H54 (cell line): Measurements from ENCODE around the gene RAB7A.
A peak's percentile ranks its signal among the peaks of the same experiment; 100 is the strongest.

Experiments
- DNase-seq: peaks from one replicate; pipeline ENCODE4 v3.0.0; 2011; ENCODE audit warnings: low spot score, mixed read lengths; ENCODE audit not compliant: insufficient read length
- FAIRE-seq: peaks from 3 replicates; lab custom pipeline; 2011; peaks lifted over from hg19 to GRCh38; lab: Jason Lieb, UNC
- POLR2A ChIP-seq: IDR thresholded peaks from 2 replicates; pipeline ENCODE4 v1.6.1; 2011; ENCODE audit warnings: low read depth, mild to moderate bottlenecking, low read length

Gene RAB7A

DNA sequence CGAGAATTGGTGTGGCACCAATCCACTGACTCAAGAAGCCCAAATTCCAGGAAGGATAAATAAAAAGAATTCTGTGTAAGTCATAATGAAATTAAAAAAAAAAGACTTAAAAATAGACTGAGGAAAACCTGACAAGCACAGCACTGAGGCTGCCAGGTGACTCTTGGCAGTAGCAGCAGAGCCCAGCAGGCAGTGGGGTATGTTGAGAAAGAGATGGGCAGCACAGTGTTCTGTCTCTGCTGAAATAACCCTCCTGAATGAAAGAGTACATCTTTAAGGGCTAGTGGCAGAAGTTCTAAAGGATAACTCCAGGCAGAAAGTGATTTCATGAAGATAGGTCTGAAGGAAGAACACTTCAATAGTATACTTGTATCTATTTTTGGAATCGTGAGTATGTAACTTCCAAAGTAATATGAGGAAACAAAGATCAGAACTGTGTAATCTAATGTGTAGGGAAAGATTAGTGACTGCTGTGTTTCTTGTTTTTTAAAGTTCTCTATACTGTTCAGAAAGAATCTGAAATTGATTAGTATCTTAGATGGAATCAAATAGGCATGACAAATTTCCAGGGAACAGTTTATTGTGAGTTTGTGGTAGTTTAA, 75.9 kb downstream of the RAB7A start:
- FAIRE-seq, result no peak
- DNase-seq, result no peak
- no peak for TF ChIP-seq POLR2A

DNA sequence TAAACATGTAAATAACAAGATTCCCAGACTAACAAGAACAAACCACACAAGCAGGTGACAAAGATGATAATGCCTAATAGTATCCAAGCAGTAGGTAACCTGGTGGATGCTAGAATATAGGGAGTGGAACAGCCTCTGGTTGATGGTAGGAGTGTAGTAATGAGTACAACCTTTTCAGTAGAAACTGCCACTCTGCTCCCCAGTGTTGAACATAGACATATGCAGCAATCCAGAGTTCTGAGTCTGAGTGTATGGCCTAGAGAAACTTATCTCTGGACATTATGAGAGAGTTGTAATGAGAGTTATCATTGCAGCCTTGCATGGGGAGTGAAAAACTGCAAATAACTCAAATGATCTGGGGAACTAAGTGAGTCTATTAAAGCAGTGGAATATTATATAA, 77.3 kb downstream of the RAB7A start:
- no peak for TF ChIP-seq POLR2A
- DNase-seq (no peak), FAIRE-seq (no peak)

- TF ChIP-seq POLR2A, result no peak
- DNase-seq (peak; percentile 24), FAIRE-seq (peak; percentile 11)
These were observed 78.2 kb downstream of the RAB7A start for GRCh38 chr3:128804017-128804810.

DNA sequence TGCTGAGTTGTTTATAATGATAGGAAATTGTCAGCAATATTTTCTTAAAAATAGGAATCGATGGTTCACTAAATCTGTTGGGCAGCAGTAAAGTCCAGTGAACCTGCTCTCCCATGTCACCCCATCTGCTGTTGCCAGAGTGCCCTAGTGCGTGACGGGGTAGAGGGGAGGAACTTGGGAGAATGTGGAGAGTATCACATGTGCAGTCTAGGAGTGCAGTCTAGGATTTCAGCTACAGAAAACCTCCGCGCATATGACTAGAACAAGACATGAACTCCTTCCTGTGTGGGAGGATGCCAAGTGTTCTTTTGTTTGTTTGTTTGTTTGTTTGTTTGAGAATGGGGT, 78.8 kb downstream of the RAB7A start:
- DNase-seq (no peak), FAIRE-seq (no peak)
- no peak for TF ChIP-seq POLR2A

- FAIRE-seq (no peak), DNase-seq (no peak)
- no peak for TF ChIP-seq POLR2A
These were observed 79.8 kb downstream of the RAB7A start for GRCh38 chr3:128805772-128806171.

- no peak for TF ChIP-seq POLR2A
- FAIRE-seq (no peak), DNase-seq (no peak)
These were observed 80.6 kb downstream of the RAB7A start for GRCh38 chr3:128806588-128806987.

GRCh38 chr3:128807186-128807830, 81.3 kb downstream of the RAB7A start:
- no peak for FAIRE-seq

DNA sequence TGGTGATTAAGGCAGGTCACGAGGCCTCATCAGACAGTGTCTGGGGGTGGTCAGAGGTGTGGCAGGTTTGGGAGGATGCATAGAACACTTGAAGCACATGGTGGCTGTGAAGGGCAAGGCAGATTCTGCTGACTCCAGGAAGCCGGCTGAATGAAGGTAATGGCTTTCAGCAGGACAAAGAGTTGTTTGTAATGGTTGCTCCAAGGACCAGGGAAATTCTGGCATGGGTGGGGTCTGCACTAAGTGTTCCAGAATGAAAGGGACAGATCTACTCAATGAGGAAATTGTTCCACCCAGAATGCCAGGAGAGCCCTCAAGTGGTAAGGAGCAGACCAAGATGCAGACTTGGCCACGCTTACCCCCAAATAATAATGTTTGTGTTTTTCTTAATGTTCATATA, 82.7 kb downstream of the RAB7A start:
- DNase-seq (no peak), FAIRE-seq (no peak)
- no peak for TF ChIP-seq POLR2A

More at GRCh38 chr3:128807186-128807830, 81.3 kb downstream of the RAB7A start:
- DNase-seq, result no peak
- no peak for TF ChIP-seq POLR2A

GRCh38 chr3:128813097-128813496, 87.1 kb downstream of the RAB7A start:
- no peak for FAIRE-seq
- no peak for TF ChIP-seq POLR2A
- DNase-seq, result no peak

GRCh38 chr3:128814060-128814459, 88.1 kb downstream of the RAB7A start:
- no peak for TF ChIP-seq POLR2A
- FAIRE-seq (no peak), DNase-seq (no peak)

DNA sequence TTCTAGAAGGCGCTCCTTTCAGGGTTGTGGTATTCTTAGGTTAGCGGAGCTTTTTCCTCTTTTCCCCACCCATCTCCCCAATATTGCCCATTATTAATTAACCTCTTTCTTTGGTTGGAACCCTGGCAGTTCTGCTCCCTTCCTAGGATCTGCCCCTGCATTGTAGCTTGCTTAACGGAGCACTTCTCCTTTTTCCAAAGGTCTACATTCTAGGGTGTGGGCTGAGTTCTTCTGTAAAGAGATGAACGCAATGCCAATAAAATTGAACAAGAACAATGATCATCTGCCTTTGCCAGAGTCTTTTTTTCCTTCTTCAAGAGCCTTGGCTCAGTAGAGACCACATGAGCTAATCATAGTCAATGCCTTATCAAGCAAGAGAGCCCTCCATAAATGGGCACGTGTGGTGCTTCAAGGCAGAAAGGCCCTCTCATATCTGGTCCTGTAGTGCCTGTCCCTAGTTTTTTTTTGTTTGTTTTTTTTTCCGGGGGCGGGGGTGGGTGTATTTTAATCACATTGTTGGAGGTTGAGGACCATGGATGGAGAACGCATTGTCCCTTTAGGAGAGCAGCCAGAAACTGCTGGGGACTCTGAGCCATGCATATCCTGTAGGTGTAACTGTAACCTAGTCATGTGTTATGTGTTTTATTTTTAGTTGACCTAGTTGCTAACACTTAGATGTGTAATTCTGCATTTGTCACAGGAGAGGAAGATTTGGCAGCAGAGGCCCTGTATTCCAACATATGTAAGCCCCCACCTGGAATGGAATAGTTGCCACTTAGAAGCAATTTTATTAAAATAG, 88.7 kb downstream of the RAB7A start:
- DNase-seq, result no peak
- no peak for TF ChIP-seq POLR2A
- FAIRE-seq, result no peak

GRCh38 chr3:128815318-128816064, 89.5 kb downstream of the RAB7A start:
- TF ChIP-seq POLR2A, result no peak
- DNase-seq (no peak), FAIRE-seq (no peak)

DNA sequence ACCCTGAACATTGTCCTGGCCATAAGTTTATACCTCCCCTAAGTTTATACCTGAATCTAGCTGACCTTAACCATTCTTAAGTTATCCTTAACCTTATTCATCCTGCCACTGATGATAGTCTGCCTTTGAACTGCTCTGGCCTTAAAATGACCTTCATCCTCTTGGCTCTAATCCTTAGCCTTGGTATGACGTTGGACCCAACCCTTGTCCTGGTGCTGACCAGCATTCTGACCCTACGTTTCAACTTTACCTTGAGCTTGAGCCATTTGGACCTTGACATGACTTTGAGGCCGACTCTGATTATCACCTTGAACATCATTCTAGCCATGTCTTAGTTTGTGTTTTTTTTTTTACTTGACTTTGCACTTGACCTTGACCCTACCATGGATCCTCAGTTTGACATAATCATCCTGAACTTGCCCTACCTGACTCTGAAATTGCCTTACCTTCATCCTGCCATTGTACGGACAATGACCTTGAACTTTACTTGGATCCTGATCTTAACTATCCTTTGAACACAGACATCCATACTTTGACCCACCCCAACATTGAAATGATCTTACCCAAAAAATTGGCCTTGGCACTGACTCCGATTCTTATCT, 92.3 kb downstream of the RAB7A start:
- DNase-seq (no peak), FAIRE-seq (no peak)
- TF ChIP-seq POLR2A, result no peak
